ACC112 (cell line): Measurements from ENCODE around the gene CD99L2.

ENCODE experiments used
- H2AFZ ChIP-seq: fragments of 200-600 bp; sonication (generic); one replicate; pipeline ENCODE4 v1.6.0; 2017; ENCODE audit warnings: antibody characterized with exemption, low read length; ENCODE audit not compliant: unreplicated experiment
- H3K27ac ChIP-seq: fragments of 200-600 bp; sonication (generic); 2 replicates; pipeline ENCODE4 v1.5.1; 2014; ENCODE audit warnings: low read depth, mild to moderate bottlenecking, antibody characterized with exemption, low read length, moderate library complexity
- H3K27me3 ChIP-seq: fragments of 200-600 bp; sonication (generic); 2 replicates; pipeline ENCODE4 v1.6.1; 2014; ENCODE audit warnings: mild to moderate bottlenecking, antibody characterized with exemption, low read length, moderate library complexity, mixed read lengths; ENCODE audit not compliant: insufficient read depth
- H3K36me3 ChIP-seq: fragments of 200-600 bp; sonication (generic); 2 replicates; pipeline ENCODE4 v1.6.1; 2016; ENCODE audit warnings: mild to moderate bottlenecking, antibody characterized with exemption, low read length, moderate library complexity, mixed read lengths; ENCODE audit not compliant: insufficient read depth
- H3K4me1 ChIP-seq: fragments of 200-600 bp; sonication (generic); one replicate; pipeline ENCODE4 v1.6.1; 2016; ENCODE audit warnings: low read length, mixed read lengths; ENCODE audit not compliant: insufficient read depth, unreplicated experiment, control insufficient read depth
- H3K4me3 ChIP-seq: fragments of 200-600 bp; sonication (generic); 2 replicates; pipeline ENCODE4 v1.5.1; 2014; ENCODE audit warnings: mild to moderate bottlenecking, low read depth, low read length
- H3K79me2 ChIP-seq: fragments of 200-600 bp; sonication (generic); one replicate; pipeline ENCODE4 v1.6.0; 2016; ENCODE audit warnings: low read length; ENCODE audit not compliant: control insufficient read depth, unreplicated experiment, insufficient read depth

The CD99L2 gene

DNA sequence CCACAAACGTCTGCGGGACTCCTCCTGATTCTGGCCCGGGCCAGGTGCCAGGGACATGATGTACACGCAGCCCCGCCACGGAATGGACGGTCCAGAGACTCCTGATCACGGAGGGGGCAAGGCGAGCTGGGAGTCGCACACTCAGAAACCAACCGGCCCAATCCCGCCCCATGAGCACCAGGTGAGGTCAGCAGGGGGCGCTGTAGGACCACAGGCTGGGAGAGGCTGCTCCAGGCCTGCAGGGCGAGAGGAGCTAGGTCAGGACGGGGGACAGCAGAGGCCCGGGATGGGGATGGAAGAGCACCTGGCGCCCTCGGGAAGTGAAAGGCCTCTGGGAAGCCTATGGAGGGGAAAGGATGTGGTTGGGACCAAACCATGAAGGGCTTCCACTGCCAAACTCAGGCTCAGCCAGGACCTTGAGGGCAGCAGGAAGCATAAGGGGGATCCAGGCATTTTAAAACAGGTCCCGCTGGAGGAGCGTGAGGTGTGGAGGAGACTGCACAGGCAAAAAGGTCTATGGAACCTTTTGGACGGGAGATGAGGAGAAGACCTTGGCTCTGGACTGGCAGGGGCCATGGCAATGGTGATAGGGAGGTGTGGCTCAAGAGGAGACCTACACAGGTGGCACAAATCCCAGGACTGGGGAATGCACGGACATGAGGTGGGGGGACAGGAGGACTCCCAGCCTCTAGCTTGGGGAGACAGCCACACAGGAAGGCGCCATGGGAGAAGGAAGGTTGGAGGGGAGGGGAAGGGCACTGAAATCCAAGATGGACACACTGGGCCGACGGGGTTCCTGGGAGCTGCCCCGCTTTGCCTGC is 126.1 kb downstream of the CD99L2 start:
- Histone ChIP-seq H2AFZ (no peak overlapping the region), H3K27ac (no peak overlapping the region), H3K4me3 (no peak overlapping the region), H3K79me2 (no peaks in the 10 kb centered on the region), H3K27me3 (no peaks in the 10 kb centered on the region), H3K4me1 (peaks cover 10% of the 10 kb centered on the region), H3K36me3 (no peaks in the 10 kb centered on the region)

DNA sequence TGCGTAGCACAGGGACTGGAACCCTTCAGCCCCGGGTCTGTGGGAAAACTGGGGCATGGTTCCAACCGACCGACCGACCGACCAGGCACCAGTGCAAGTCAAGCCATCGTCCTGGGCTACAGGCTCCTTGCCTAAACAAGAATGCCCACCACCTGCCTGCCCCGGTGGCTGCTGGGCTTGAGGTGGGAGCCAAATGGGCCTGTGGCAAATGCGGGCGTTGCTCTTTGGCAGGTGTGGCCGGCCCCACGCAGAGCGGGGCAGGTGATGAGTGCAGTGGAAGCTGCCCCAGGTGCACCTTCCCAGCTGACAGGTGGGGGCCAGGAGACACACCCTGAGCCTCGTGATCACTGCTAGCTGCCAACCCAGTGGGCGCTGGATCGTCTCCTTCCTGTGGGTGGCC is 127.4 kb downstream of the CD99L2 start:
- Histone ChIP-seq H3K79me2 (no peaks in the 10 kb centered on the region), H3K27me3 (no peaks in the 10 kb centered on the region), H3K27ac (no peak overlapping the region), H3K4me3 (no peak overlapping the region), H2AFZ (no peak overlapping the region), H3K4me1 (peaks cover 18% of the 10 kb centered on the region), H3K36me3 (no peaks in the 10 kb centered on the region)

DNA sequence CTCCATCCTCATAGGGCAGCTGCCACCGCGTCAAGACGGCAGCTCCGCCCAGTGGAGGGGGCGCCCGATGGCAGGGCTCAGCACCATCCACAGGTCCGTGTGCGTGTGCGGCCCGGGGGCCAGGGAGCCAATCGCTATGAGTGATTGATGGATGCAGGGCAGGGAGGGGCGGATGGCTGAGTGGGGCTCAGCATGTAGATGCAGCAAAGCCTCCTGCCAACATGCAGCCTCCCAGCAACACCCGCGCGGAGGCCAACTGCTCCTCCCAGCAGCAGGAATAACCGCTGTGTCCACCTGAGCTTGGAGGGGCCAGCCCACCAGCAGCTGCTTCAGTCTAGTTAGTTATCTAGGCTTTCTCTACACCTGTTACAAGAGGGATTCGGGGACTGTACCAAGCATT is 127.8 kb downstream of the CD99L2 start:
- no peaks in the 10 kb centered on the region for H3K36me3 ChIP-seq
- no peak overlapping the region for H3K27ac ChIP-seq
- H3K4me3 ChIP-seq = no peak overlapping the region
- peaks cover 18% of the 10 kb centered on the region for H3K4me1 ChIP-seq
- no peaks in the 10 kb centered on the region for H3K27me3 ChIP-seq
- no peaks in the 10 kb centered on the region for H3K79me2 ChIP-seq
- H2AFZ ChIP-seq = no peak overlapping the region

DNA sequence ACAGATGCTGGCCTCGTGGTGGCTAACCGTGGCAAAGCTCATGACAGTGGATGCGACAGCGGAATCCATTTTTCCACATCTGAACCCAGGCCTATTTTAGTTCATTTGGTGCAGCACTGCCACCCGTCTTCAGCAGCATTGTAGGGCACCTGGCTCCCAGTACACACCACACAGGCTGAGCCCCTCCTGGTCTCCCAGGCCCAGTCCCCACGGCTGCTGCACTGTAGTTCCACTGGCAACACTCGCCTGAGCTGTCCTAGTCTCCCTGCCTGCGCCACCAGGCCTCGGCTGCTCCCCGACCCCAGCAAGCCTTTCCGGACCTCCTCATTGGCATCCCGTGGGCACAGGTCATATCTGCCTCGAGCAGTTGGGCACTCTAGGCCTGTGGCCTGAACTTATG is 129.1 kb downstream of the CD99L2 start:
- Histone ChIP-seq H3K4me1 (peaks cover 18% of the 10 kb centered on the region), H3K27ac (no peak overlapping the region), H2AFZ (no peak overlapping the region), H3K4me3 (no peak overlapping the region), H3K36me3 (no peaks in the 10 kb centered on the region), H3K27me3 (no peaks in the 10 kb centered on the region), H3K79me2 (no peaks in the 10 kb centered on the region)

DNA sequence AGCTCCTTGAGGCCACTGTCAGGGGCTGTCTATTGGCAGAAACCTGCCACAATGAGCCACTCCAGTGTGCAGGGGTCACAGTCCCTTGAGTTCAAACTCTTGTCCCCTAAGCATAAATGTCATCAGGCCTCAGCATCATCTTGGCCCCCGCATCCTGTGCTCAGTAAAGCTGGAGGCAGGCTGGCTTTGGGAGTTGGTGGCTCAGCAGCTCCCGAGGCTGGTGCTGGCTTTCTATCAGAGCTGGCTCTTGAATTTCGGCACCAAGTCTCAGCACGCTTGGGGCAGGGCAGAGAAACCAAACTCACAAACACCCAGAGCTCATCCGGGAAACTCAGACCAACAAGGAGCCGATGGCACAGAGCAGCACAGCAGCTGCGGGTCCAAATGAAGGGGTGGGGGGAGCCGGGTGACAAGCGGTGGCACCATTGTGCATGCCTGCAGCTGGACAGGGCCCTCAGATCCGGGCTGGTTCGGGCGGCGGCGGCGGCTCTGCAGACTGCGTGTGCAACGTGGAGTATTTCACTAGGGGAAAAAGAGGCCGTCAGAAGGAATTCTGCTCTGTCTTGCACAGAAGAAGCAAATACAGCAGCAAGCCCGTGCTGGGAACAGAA is 129.8 kb downstream of the CD99L2 start:
- no peaks in the 10 kb centered on the region for H3K79me2 ChIP-seq
- H3K36me3 ChIP-seq = no peaks in the 10 kb centered on the region
- no peaks in the 10 kb centered on the region for H3K27me3 ChIP-seq
- peaks cover 18% of the 10 kb centered on the region for H3K4me1 ChIP-seq
- no peak overlapping the region for H2AFZ ChIP-seq
- H3K4me3 ChIP-seq = no peak overlapping the region
- H3K27ac ChIP-seq = no peak overlapping the region

DNA sequence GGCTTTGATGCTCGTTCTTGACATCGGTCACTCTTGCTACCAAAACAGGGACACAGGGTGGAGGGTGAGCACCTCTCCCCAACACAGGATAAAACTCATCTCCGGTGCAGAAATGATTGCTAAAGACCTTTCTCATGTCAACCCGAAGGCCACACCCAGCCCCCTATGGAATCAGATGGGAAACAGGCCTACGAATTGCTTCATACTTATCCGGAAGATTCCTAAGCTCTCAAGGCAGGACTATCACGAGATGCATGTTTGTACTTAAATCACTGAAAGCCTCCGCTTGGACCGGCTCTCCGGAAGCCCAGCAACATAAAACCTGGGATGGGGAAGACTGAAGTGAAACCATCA is 130.4 kb downstream of the CD99L2 start:
- Histone ChIP-seq H2AFZ (no peak overlapping the region), H3K4me3 (no peak overlapping the region), H3K36me3 (no peaks in the 10 kb centered on the region), H3K27me3 (no peaks in the 10 kb centered on the region), H3K27ac (peak overlapping the region; percentile 41; the same call in 1 of the 2 replicates), H3K4me1 (peaks cover 18% of the 10 kb centered on the region), H3K79me2 (no peaks in the 10 kb centered on the region)

DNA sequence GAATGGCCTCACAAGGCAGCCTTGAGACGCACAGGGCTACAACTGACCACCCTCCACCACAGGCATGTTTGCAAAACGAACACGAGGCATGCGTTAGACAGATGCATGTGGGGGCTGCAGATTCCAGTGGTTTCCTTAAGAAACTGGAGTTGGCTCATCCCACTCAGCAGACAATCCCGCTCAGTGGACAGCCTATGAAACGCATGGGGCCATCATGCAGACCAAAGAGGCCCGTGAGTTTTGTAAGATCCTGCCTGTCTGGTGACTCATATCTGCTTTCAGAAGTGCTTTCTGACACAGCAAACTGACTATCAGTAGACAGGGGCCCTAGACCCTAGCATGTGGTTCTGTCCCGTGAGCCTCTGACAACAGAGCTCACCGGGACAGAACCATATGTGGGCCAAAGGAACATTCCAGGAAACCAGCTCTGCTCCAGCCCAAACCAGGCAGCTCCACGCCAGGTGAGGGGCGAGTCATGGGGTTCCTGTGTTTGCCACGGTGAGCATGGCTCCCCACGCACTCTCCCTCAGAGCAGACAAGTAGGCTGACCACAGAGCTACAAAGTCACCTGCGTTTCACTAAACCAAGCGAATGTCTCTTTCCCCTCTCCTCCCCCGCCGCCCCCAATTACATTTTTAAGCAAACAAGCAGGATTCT is 130.9 kb downstream of the CD99L2 start:
- Histone ChIP-seq H3K36me3 (no peaks in the 10 kb centered on the region), H3K4me3 (no peak overlapping the region), H3K27me3 (no peaks in the 10 kb centered on the region), H3K4me1 (peaks cover 18% of the 10 kb centered on the region), H3K79me2 (no peaks in the 10 kb centered on the region), H2AFZ (no peak overlapping the region), H3K27ac (peak overlapping the region; percentile 41)

DNA sequence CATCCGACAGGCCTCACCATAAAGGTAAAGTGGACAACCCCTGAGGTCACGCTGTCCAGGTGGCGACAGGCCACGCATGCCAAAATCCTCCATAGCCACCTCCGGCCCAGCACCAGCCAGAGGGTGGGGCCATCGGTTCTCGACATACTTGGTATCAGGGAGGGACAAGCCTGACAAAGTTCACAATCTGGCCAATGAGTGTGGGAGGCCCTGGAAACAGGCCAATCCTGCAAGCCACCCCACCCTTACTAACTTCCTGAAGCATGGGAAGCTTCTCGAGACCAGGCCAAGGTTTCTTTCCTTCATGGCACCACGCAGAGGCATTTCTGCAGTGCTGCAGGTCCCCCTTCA is 131.4 kb downstream of the CD99L2 start:
- H3K4me1 ChIP-seq = peaks cover 18% of the 10 kb centered on the region
- H3K4me3 ChIP-seq = no peak overlapping the region
- H3K36me3 ChIP-seq = no peaks in the 10 kb centered on the region
- no peak overlapping the region for H2AFZ ChIP-seq
- no peaks in the 10 kb centered on the region for H3K79me2 ChIP-seq
- H3K27me3 ChIP-seq = no peaks in the 10 kb centered on the region
- H3K27ac ChIP-seq = no peak overlapping the region

DNA sequence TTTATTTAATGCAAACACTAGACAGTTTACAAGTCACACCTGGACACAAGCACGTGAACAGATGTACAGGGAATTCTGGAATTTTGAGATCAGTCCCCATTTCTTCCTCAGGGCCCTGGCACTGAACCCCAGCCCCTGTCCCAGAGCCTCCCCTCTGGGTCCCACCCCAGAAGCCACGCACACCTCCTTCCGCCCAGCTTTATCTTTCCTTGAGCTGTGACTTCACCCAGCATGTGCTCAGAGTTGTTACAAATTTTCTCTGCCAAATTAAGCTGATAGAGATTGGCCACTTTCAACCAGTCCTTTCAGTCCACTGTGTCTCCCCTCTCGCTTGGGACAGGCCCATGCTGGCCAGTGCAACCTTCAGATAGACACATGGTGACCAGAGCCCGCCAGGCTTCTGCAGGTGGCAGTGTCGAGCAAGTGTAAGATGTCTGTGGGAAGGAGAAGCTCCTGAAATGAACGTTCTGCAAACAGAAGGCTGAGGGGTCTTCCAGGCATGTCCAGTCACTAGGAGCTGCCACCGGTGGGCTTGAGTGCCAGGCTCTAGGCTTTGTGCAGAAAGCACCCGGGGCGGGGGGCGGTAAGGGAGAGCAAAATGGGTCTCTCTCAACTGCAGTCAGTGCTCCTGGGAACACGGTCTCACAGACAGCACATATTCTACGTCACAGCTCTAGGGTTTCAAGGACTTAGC is 132.0 kb downstream of the CD99L2 start:
- Histone ChIP-seq H3K27me3 (no peaks in the 10 kb centered on the region), H3K4me3 (no peak overlapping the region), H3K4me1 (peaks cover 18% of the 10 kb centered on the region), H3K27ac (no peak overlapping the region), H3K79me2 (no peaks in the 10 kb centered on the region), H2AFZ (no peak overlapping the region), H3K36me3 (no peaks in the 10 kb centered on the region)

DNA sequence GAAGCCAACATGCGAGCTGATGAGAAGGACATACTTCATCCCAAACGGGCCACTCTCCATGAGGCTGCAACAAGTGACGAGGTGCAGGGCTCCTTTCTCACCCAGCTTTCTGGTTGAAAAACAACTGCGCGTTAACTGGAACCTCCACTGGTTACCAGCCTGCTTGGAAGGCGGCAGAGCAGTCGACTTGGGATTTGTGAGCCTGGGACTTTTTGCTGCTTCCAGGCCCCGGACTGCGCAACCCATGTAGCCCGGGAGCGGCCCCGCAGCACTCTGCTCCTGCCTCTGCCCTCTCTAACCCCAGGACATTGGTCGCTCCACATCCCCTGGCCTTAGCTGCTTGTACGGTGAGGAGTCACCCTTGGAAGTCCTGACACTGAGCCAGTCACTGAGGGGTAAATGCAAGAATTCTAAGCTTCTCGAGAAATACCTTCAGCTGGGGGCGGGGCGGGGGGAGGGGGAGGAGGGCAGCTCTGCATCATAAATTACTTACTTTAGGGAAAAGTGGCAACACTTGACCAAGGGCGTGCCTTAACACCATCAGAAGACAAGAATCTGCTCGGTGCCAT is 132.6 kb downstream of the CD99L2 start:
- no peaks in the 10 kb centered on the region for H3K79me2 ChIP-seq

More for the DNA sequence above, 132.6 kb downstream of the CD99L2 start:
- H2AFZ ChIP-seq = no peak overlapping the region
- H3K4me1 ChIP-seq = peaks cover 18% of the 10 kb centered on the region
- H3K36me3 ChIP-seq = no peaks in the 10 kb centered on the region
- no peak overlapping the region for H3K27ac ChIP-seq
- no peak overlapping the region for H3K4me3 ChIP-seq
- no peaks in the 10 kb centered on the region for H3K27me3 ChIP-seq
